ENCODE measurements around the gene ETV5. TPM values are rescaled to one million over a fixed set of nuclear protein-coding genes. Genes with fewer than 3 reads are reported as not detected.

ETV5 gene
- total RNA-seq, 1 experiment from 2014 or later = 65.7 TPM

GRCh38 chr3:186082150-186082549 is 26.7 kb downstream of the ETV5 start:
- peaks cover 46% of the 10 kb centered on the region for H3K36me3 ChIP-seq (ENCODE audit: low read depth)
- POLR2A ChIA-PET (ENCODE audit: unreplicated experiment) = no interaction called here
- no peaks in the 10 kb centered on the region for H3K27me3 ChIP-seq (ENCODE audit: insufficient read depth, low read depth)
- BruUV-seq (replicated peaks) = no TSS peak
- H3K27ac ChIP-seq = no peak overlapping the region
- H3K79me2 ChIP-seq (ENCODE audit: low read depth) = no peaks in the 10 kb centered on the region
- no peak for TF ChIP-seq CTCF (conservative IDR thresholded peaks at IDR 0.05)
- no peak overlapping the region for H3K4me3 ChIP-seq
- CTCF ChIA-PET = no interaction called here
- no peaks in the 10 kb centered on the region; the same call in 1 of the 2 replicates for H3F3A ChIP-seq (ENCODE audit: insufficient read depth, low read depth)
- H4K20me1 ChIP-seq (ENCODE audit: insufficient read depth) = peaks cover 21% of the 10 kb centered on the region; the same call in 1 of the 2 replicates
- no peak overlapping the region for H2AFZ ChIP-seq
- no peaks in the 10 kb centered on the region for H3K9me2 ChIP-seq (ENCODE audit: insufficient read depth)
- H3K9me3 ChIP-seq (ENCODE audit: insufficient read depth, low read depth) = no peaks in the 10 kb centered on the region
- no peaks in the 10 kb centered on the region for H3K4me1 ChIP-seq (replicated peaks; ENCODE audit: insufficient read depth)
- no peak for DNase-seq
- intact Hi-C loops (cut with micrococcal nuclease; ENCODE audit: unreplicated experiment) = no loop called here
- no peak overlapping the region for H3K4me2 ChIP-seq

- no peak overlapping the region for H3K4me3 ChIP-seq
- TF ChIP-seq CTCF (conservative IDR thresholded peaks at IDR 0.05) (no peak), EZH2 (IDR thresholded peaks at IDR 0.05; ENCODE audit: low read depth) (no peak)
- no peaks in the 10 kb centered on the region for H3K4me1 ChIP-seq (replicated peaks; ENCODE audit: insufficient read depth)
- peaks cover 21% of the 10 kb centered on the region; the same call in 1 of the 2 replicates for H4K20me1 ChIP-seq (ENCODE audit: insufficient read depth)
- no peaks in the 10 kb centered on the region for H3K79me2 ChIP-seq (ENCODE audit: low read depth)
- no peak overlapping the region for H3K4me2 ChIP-seq
- POLR2A ChIA-PET (ENCODE audit: unreplicated experiment) = no interaction called here
- H3K27ac ChIP-seq = no peak overlapping the region
- CTCF ChIA-PET = no interaction called here
- no TSS peak for BruUV-seq (replicated peaks)
- peaks cover 46% of the 10 kb centered on the region for H3K36me3 ChIP-seq (ENCODE audit: low read depth)
- H3F3A ChIP-seq (ENCODE audit: insufficient read depth, low read depth) = no peaks in the 10 kb centered on the region; the same call in 1 of the 2 replicates
- H3K27me3 ChIP-seq (ENCODE audit: insufficient read depth, low read depth) = no peaks in the 10 kb centered on the region
- no peaks in the 10 kb centered on the region for H3K9me2 ChIP-seq (ENCODE audit: insufficient read depth)
- no peak for DNase-seq
- intact Hi-C loops (cut with micrococcal nuclease; ENCODE audit: unreplicated experiment) = no loop called here
- no peaks in the 10 kb centered on the region for H3K9me3 ChIP-seq (ENCODE audit: insufficient read depth, low read depth)
- no peak overlapping the region for H2AFZ ChIP-seq
These were observed 27.2 kb downstream of the ETV5 start for GRCh38 chr3:186081678-186082077.

DNA sequence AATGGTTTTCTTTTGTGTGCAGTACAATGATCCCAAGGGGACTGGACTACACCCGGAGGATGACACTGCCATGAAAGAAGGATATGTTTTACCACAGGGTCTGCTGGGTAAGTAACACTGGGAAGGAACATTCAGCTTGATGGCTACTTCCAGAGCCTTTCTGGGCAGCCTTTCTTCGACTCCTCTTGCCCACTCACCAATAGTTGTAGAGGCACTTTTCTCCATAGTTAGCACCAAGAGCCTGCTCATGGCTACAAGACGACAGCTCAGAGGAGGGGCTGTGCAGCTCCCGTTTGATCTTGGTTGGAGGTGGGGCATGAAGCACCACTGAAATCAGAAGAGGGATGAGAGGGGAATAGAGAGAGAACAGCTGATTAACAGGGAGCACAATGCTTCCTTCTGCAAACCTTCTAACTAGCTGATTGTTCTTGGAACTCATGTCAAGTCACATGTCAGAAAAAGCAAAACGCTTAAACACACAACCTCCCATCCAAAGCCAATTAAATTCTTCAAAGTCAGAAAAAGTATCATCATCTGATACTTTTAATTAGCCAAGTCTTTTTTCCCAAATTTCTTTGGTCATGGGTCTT is 27.9 kb downstream of the ETV5 start:
- no peaks in the 10 kb centered on the region for H3K4me1 ChIP-seq (replicated peaks; ENCODE audit: insufficient read depth)
- H3K27ac ChIP-seq = no peak overlapping the region
- ChIA-PET CTCF (no interaction called here), POLR2A (ENCODE audit: unreplicated experiment) (no interaction called here)
- H3F3A ChIP-seq (ENCODE audit: insufficient read depth, low read depth) = no peaks in the 10 kb centered on the region; the same call in 1 of the 2 replicates
- no peaks in the 10 kb centered on the region for H3K9me2 ChIP-seq (ENCODE audit: insufficient read depth)
- no peak overlapping the region for H3K4me3 ChIP-seq
- peaks cover 53% of the 10 kb centered on the region for H3K36me3 ChIP-seq (ENCODE audit: low read depth)
- no peaks in the 10 kb centered on the region for H3K27me3 ChIP-seq (ENCODE audit: insufficient read depth, low read depth)
- no TSS peak for BruUV-seq (replicated peaks)
- TF ChIP-seq EZH2 (IDR thresholded peaks at IDR 0.05; ENCODE audit: low read depth) (no peak), CTCF (conservative IDR thresholded peaks at IDR 0.05) (no peak)
- no peak overlapping the region for H3K4me2 ChIP-seq
- peaks cover 4% of the 10 kb centered on the region; the same call in 1 of the 2 replicates for H3K9me3 ChIP-seq (ENCODE audit: insufficient read depth, low read depth)
- no peak overlapping the region for H2AFZ ChIP-seq
- no peaks in the 10 kb centered on the region for H3K79me2 ChIP-seq (ENCODE audit: low read depth)
- peaks cover 21% of the 10 kb centered on the region; the same call in 1 of the 2 replicates for H4K20me1 ChIP-seq (ENCODE audit: insufficient read depth)
- DNase-seq = no peak
- intact Hi-C loops (cut with micrococcal nuclease; ENCODE audit: unreplicated experiment) = no loop called here
